Measurements from ENCODE around the gene NEU2.

- TF ChIP-seq, protein P1, sequence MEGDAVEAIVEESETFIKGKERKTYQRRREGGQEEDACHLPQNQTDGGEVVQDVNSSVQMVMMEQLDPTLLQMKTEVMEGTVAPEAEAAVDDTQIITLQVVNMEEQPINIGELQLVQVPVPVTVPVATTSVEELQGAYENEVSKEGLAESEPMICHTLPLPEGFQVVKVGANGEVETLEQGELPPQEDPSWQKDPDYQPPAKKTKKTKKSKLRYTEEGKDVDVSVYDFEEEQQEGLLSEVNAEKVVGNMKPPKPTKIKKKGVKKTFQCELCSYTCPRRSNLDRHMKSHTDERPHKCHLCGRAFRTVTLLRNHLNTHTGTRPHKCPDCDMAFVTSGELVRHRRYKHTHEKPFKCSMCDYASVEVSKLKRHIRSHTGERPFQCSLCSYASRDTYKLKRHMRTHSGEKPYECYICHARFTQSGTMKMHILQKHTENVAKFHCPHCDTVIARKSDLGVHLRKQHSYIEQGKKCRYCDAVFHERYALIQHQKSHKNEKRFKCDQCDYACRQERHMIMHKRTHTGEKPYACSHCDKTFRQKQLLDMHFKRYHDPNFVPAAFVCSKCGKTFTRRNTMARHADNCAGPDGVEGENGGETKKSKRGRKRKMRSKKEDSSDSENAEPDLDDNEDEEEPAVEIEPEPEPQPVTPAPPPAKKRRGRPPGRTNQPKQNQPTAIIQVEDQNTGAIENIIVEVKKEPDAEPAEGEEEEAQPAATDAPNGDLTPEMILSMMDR (IDR thresholded peaks at IDR 0.05), result no peak
- no peak for TF ChIP-seq POLR2A (IDR thresholded peaks at IDR 0.05)
Observed at GRCh38 chr2:233021771-233022170, 10.7 kb upstream of the NEU2 start.

Data from thyroid gland (tissue), 4 donors.